OCI-LY7 (cell line): ENCODE data around the gene ZNF672.

Source experiments
- CTCF ChIP-seq: fragments of 200-600 bp; sonication (generic); conservative IDR thresholded peaks from 2 replicates; pipeline ENCODE4 v1.5.1; 2014; ENCODE audit warnings: mild to moderate bottlenecking, antibody characterized with exemption, low read length, moderate library complexity, mixed read lengths
- EZH2phosphoT487 ChIP-seq: fragments of 200-600 bp; sonication (generic); IDR thresholded peaks from 2 replicates; pipeline ENCODE4 v1.6.1; 2018; ENCODE audit warnings: low read depth, borderline replicate concordance, mild to moderate bottlenecking, mixed run types, antibody characterized with exemption, low read length, moderate library complexity, mixed read lengths

GRCh38 chr1:248810727-248811513 is 27.1 kb upstream of the ZNF672 start:
- TF ChIP-seq CTCF: no peak
- TF ChIP-seq EZH2phosphoT487: no peak
